Spleen (tissue), 11 donors: ENCODE results near the gene SEMA5A. TPM values are rescaled to one million over a fixed set of nuclear protein-coding genes. Genes with fewer than 3 reads are reported as not detected.

ENCODE experiments used
- DNase-seq: peaks from one replicate; pipeline ENCODE4 v3.0.0-alpha.2; 2020
- H3K27ac ChIP-seq, 8 donors: fragments of 200-600 bp; sonication (generic) in 7 of 8; 1 replicate in 4 of 8; 2 replicates in 4 of 8; pipeline versions ENCODE4 v1.5.0 to v1.8.0; 2016 to 2021; ENCODE audit warnings: inconsistent platforms in 4 of 8, mild to moderate bottlenecking in 4 of 8, moderate library complexity in 1 of 8
- H3K27me3 ChIP-seq, 7 donors: fragments of 200-600 bp; sonication (generic) in 6 of 7; replicated peaks in 1 of 7; 1 replicate in 4 of 7; 2 replicates in 3 of 7; pipeline versions ENCODE4 v1.5.0 to v1.8.0; 2016 to 2021; ENCODE audit warnings: inconsistent platforms in 3 of 7, mild to moderate bottlenecking in 1 of 7
- H3K36me3 ChIP-seq, 6 donors: fragments of 200-600 bp; sonication (generic) in 5 of 6; 1 replicate in 4 of 6; 2 replicates in 2 of 6; pipeline versions ENCODE4 v1.5.0 to v1.8.0; 2016 to 2021; ENCODE audit warnings: inconsistent platforms in 2 of 6
- H3K4me1 ChIP-seq, 6 donors: fragments of 200-600 bp; sonication (generic) in 5 of 6; 1 replicate in 3 of 6; 2 replicates in 3 of 6; pipeline versions ENCODE4 v1.5.0 to v1.8.0; 2016 to 2021; ENCODE audit warnings: inconsistent platforms in 3 of 6
- H3K4me3 ChIP-seq, 8 donors: fragments of 200-600 bp; sonication (generic) in 7 of 8; 1 replicate in 4 of 8; 2 replicates in 4 of 8; pipeline versions ENCODE4 v1.5.0 to v1.8.0; 2016 to 2021; ENCODE audit warnings: inconsistent platforms in 4 of 8, mild to moderate bottlenecking in 4 of 8, moderate library complexity in 2 of 8
- H3K9me3 ChIP-seq, 8 donors: fragments of 200-600 bp; sonication (generic) in 7 of 8; 1 replicate in 4 of 8; 2 replicates in 4 of 8; pipeline versions ENCODE4 v1.5.0 to v1.8.0; 2016 to 2021; ENCODE audit warnings: inconsistent platforms in 4 of 8
- POLR2A ChIP-seq, 3 donors: fragments of 450-650 bp; IDR thresholded peaks; one replicate each; pipeline ENCODE4 v1.5.1; 2017; ENCODE audit warnings: antibody characterized with exemption in 3 of 3, mild to moderate bottlenecking in 1 of 3
- POLR2AphosphoS5 ChIP-seq, 3 donors: sonication (generic); formaldehyde crosslinking; IDR thresholded peaks; one replicate each; pipeline ENCODE4 v1.5.1; 2017; ENCODE audit warnings: antibody characterized with exemption in 3 of 3
- WGBS, 5 donors: extraction: QIAGEN DNeasy Blood & Tissue Kit in 3 of 5; methylation state at CpG; one replicate each; pipeline versions ENCODE4 v1.1.5 to v1.1.7; 2013 to 2018; 5-methylcytosine and 5-hydroxymethylcytosine counted together
- intact Hi-C: fragments of 100-400 bp; cut with DNase I; formaldehyde crosslinking; loops from one replicate; pipeline ENCODE4 v1.15.0; 2023; ENCODE audit warnings: low total_unique reads
- polyA plus RNA-seq, 3 donors: library from polyadenylated mRNA; stranded (reverse); fragments of 200-250 nt; gene quantifications; one replicate each; pipeline ENCODE4 v1.2.1, GENCODE V29; 2013
- total RNA-seq, 7 donors: library from RNA; depleted of rRNA in 3 of 7; stranded (reverse); fragments of >200 nt in 3 of 7; fragmentation: NEBNext Ultra II Directional in 4 of 7; extraction: Animal tissue kit (Norgen Biotek cat#: 25700) in 4 of 7; gene quantifications; one replicate each; pipeline versions ENCODE4 v1.1.0 to v1.2.1, GENCODE V29; 2016 to 2021
- TF ChIP-seq, protein P1 (sequence below), 11 experiments: fragments of 200-600 bp in 7 of 11; fragments of 450-650 bp in 4 of 11; sonication (generic) in 4 of 11; IDR thresholded peaks in 8 of 11; conservative IDR thresholded peaks in 3 of 11; 1 replicate in 7 of 11; 2 replicates in 4 of 11; pipeline versions ENCODE4 v1.4.0 to v1.8.0; 2016 to 2021; ENCODE audit warnings: antibody characterized with exemption in 11 of 11, inconsistent platforms in 4 of 11, mild to moderate bottlenecking in 1 of 11
- donor health status: healthy with polysubstance abuse.
- donor health status: DM: no; HTN: no; CAD: no; lungs with moderate emphysema.
- donor health status: DM: no; HTN: no; CAD: no.
- donor health status: Bipolar disorder and iron deficiency.
- donor health status: healthy.
- donor health status: DM: no; HTN: no; CAD: no.
- donor health status: DM: yes; HTN: yes; CAD: no.

Gene SEMA5A
- total and polyA plus RNA-seq, 10 donors = 1.4 to 30.9 (median 13.1) TPM

DNA sequence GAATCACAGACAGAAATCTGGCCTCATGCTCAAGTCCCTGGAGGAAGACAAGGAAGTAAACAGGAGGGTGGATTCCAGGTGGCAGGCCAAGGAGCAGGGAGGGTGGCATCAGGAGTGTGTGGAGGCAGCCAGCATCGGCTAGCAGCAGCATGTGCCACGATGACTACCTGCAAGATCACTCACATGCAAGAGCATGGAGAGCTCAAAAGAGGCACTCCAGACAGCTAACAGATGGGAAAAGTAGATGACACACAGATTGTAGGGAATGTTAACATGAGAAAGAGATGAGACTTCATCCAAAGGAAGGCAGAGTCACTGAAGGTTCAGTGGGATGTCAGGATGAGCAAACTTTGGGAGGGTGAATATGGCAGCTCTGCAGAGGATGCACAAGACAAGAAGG is 104.3 kb downstream of the SEMA5A start:
- H3K4me3 ChIP-seq = no peak overlapping the region
- WGBS, 5 donors = 82 to 92% (median 83%) methylated on average over 2 of the region's 2 CpGs
- TF ChIP-seq, protein P1, sequence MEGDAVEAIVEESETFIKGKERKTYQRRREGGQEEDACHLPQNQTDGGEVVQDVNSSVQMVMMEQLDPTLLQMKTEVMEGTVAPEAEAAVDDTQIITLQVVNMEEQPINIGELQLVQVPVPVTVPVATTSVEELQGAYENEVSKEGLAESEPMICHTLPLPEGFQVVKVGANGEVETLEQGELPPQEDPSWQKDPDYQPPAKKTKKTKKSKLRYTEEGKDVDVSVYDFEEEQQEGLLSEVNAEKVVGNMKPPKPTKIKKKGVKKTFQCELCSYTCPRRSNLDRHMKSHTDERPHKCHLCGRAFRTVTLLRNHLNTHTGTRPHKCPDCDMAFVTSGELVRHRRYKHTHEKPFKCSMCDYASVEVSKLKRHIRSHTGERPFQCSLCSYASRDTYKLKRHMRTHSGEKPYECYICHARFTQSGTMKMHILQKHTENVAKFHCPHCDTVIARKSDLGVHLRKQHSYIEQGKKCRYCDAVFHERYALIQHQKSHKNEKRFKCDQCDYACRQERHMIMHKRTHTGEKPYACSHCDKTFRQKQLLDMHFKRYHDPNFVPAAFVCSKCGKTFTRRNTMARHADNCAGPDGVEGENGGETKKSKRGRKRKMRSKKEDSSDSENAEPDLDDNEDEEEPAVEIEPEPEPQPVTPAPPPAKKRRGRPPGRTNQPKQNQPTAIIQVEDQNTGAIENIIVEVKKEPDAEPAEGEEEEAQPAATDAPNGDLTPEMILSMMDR (IDR thresholded peaks at IDR 0.05 in 8 of 11, conservative IDR thresholded peaks at IDR 0.05 in 3 of 11) = no peak
- TF ChIP-seq POLR2AphosphoS5 (IDR thresholded peaks at IDR 0.05) = no peak
- TF ChIP-seq POLR2A (IDR thresholded peaks at IDR 0.05) = no peak

DNA sequence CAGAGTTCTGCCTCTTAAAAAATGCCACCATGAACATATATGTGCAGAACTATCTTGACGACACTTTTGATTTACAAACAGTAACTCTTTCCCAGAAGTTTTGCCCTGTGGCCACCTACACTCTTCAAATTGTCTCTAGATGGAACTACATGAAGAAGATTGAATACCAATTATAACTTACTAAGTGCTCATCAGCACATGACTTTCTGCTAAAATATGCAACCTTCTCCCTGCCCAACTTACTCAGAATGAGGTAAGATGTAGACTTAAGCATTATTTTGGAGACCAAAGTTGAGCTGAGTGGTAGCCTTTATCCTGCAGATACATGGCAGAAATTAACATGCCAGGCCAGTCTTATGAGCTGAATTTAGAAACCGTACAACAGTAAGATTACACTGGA is 105.4 kb downstream of the SEMA5A start:
- no peaks in the 10 kb centered on the region for H3K27me3 ChIP-seq
- no peaks in the 10 kb centered on the region for H3K36me3 ChIP-seq
- H3K27ac ChIP-seq = no peak overlapping the region
- WGBS, 5 donors = 73 to 87% (median 84%) methylated on average over 2 of the region's 2 CpGs
- no peaks in the 10 kb centered on the region for H3K4me1 ChIP-seq
- peaks cover 0 to 27% (median 9%) of the 10 kb centered on the region in 8 donors for H3K9me3 ChIP-seq
- TF ChIP-seq, protein P1 (IDR thresholded peaks at IDR 0.05 in 8 of 11, conservative IDR thresholded peaks at IDR 0.05 in 3 of 11) = no peak
- TF ChIP-seq POLR2A (IDR thresholded peaks at IDR 0.05) = no peak
- TF ChIP-seq POLR2AphosphoS5 (IDR thresholded peaks at IDR 0.05) = no peak
- H3K4me3 ChIP-seq = no peak overlapping the region
- no peak for DNase-seq
- intact Hi-C loops = no loop called here

More for the DNA sequence above, 104.3 kb downstream of the SEMA5A start:
- DNase-seq = no peak
- intact Hi-C loops = no loop called here
- H3K27me3 ChIP-seq = no peaks in the 10 kb centered on the region
- H3K27ac ChIP-seq = no peak overlapping the region
- H3K9me3 ChIP-seq = peaks cover 0 to 32% (median 9%) of the 10 kb centered on the region in 8 donors
- no peaks in the 10 kb centered on the region for H3K4me1 ChIP-seq
- no peaks in the 10 kb centered on the region for H3K36me3 ChIP-seq

DNA sequence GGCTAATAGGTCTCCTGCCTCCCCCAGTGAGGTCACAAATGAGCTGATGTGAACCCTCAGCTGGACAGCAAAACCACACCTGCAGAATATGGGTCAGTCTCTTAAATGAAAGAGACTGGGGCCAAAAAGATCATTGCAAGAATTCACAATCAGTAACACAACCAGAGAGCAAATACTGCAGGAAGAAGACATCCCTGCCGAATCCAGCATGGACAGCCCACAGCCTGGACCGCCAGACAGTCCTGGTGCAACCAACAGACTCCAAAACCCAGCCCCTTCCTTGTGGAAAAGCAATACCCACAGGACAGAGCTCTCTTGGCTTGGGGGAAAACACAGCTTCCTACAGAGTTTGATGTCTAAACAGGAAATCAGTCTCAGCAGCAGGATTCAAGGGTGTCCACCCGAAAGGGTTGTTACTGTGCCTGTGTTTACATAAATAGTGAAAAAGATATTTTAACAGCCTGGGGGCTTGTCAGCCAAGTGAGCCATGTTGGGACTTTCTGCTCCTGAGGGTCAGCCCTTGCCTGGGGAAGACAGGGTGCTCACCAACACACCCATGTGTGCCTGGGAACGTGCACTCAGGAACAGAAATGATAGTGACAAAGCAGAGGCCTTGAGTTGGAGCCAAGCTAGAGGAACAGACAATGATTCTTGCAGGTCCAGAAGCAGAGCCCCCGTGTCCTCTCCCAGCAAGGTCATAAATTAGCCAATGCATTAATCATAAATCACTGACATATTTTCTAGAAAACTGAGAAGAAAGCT is 106.2 kb downstream of the SEMA5A start:
- WGBS, 5 donors = 46 to 57% (median 51%) methylated on average over 5 of the region's 5 CpGs
- DNase-seq = no peak
- Histone ChIP-seq H3K27ac (no peak overlapping the region), H3K4me3 (no peak overlapping the region), H3K27me3 (no peaks in the 10 kb centered on the region), H3K36me3 (no peaks in the 10 kb centered on the region), H3K4me1 (no peaks in the 10 kb centered on the region), H3K9me3 (peaks cover 0 to 19% (median 7%) of the 10 kb centered on the region in 8 donors)
- TF ChIP-seq POLR2AphosphoS5 (IDR thresholded peaks at IDR 0.05) (no peak), POLR2A (IDR thresholded peaks at IDR 0.05) (no peak)
- TF ChIP-seq, protein P1 (IDR thresholded peaks at IDR 0.05 in 8 of 11, conservative IDR thresholded peaks at IDR 0.05 in 3 of 11) = no peak
- intact Hi-C loops = no loop called here

DNA sequence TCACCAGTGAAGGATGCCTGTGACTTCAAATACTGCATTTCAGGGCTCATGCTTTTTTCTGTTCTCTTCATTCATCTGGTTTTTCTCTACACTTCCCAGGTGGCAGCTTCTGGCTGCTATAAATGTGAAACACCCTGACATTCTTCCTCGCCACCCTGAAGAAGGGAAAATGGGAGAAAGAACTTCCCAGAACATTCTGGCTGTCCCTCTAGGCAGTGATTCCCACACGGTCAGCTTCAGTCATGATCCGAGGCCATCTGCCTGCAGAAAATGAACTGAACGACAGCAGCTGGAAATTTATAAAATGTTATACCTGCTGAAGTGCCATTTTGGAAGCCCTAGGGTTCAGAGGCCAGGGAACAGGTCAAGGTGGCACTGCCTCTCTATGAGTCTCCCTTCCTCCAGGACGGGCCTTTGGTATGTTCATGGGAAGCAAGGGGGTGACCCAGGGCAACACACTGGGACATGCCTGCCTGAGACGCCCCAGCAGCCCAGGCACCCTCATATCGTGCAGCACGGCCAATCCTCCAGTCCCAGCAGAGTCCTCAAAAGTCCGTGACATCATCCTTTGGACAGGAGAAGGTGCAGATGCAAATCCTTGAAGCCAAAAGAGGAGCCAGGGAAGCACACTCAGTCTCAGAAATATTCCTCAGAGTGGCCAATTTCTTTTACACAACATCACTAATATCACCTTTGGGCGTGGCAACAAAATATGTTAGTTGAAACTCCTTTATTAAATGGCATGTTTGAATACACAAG is 107.1 kb downstream of the SEMA5A start:
- no peaks in the 10 kb centered on the region for H3K36me3 ChIP-seq
- no peaks in the 10 kb centered on the region for H3K4me1 ChIP-seq
- TF ChIP-seq, protein P1 (IDR thresholded peaks at IDR 0.05 in 8 of 11, conservative IDR thresholded peaks at IDR 0.05 in 3 of 11) = no peak
- TF ChIP-seq POLR2AphosphoS5 (IDR thresholded peaks at IDR 0.05) (no peak), POLR2A (IDR thresholded peaks at IDR 0.05) (no peak)
- no peak for DNase-seq
- H3K4me3 ChIP-seq = no peak overlapping the region
- H3K27ac ChIP-seq = no peak overlapping the region
- WGBS, 5 donors = 69 to 80% (median 72%) methylated on average over 9 to 10 of the region's 10 CpGs
- intact Hi-C loops = no loop called here
- no peaks in the 10 kb centered on the region for H3K27me3 ChIP-seq
- peaks cover 0 to 10% (median under 1%) of the 10 kb centered on the region in 8 donors for H3K9me3 ChIP-seq
